SK-N-SH (cell line): ENCODE data around the gene CCDC93. TPM values are rescaled to one million over a fixed set of nuclear protein-coding genes. Genes with fewer than 3 reads are reported as not detected.

Experiments used
- CTCF ChIA-PET: fragments of 300-600, 350-600 bp; formaldehyde crosslinking; extraction: SDS; loops from one replicate; lab custom pipeline; 2021; lab: Yijun Ruan, JAX
- POLR2A ChIA-PET: fragments of 350-600 bp; sonication (Branson Sonifier 250); formaldehyde crosslinking; extraction: SDS; loops from one replicate; lab custom pipeline; 2020; ENCODE audit warnings: antibody characterized with exemption, inconsistent platforms; lab: Yijun Ruan, JAX
- DNase-seq: peaks from one replicate; pipeline ENCODE4 v3.0.0; 2012
- H2AFZ ChIP-seq: fragments of 200-600 bp; sonication (generic); 2 replicates; pipeline ENCODE4 v1.8.1; 2016; ENCODE audit warnings: antibody characterized with exemption, mild to moderate bottlenecking, low read depth
- H3F3A ChIP-seq: fragments of 200-600 bp; sonication (generic); replicated peaks from 2 replicates; pipeline ENCODE3; 2016; ENCODE audit warnings: antibody characterized with exemption, mild to moderate bottlenecking; ENCODE audit not compliant: insufficient read depth
- H3K27ac ChIP-seq, 2 experiments: fragments of 200-500 bp in 1 of 2; fragments of 200-600 bp in 1 of 2; sonication (Bioruptor generic) in 1 of 2; sonication (generic), shearing (Covaris generic) in 1 of 2; 2 replicates each; pipeline versions ENCODE4 v1.5.1 to v1.6.1; 2014 to 2016; ENCODE audit warnings: low read depth in 2 of 2, inconsistent platforms in 1 of 2, low read length in 1 of 2, mild to moderate bottlenecking in 1 of 2, mixed read lengths in 1 of 2
- H3K27me3 ChIP-seq: fragments of 200-600 bp; sonication (generic), shearing (Covaris generic); 2 replicates; pipeline ENCODE4 v1.6.1; 2016; ENCODE audit warnings: mixed run types; ENCODE audit not compliant: insufficient read depth
- H3K36me3 ChIP-seq, 2 experiments: fragments of 200-500 bp in 1 of 2; fragments of 200-600 bp in 1 of 2; sonication (Bioruptor generic) in 1 of 2; sonication (generic) in 1 of 2; replicated peaks in 1 of 2; 2 replicates each; pipeline versions ENCODE3 to v1.5.1; 2014 to 2016; ENCODE audit warnings: low read length in 1 of 2, mild to moderate bottlenecking in 1 of 2; ENCODE audit not compliant: insufficient read depth in 2 of 2, control insufficient read depth in 1 of 2
- H3K4me1 ChIP-seq, 2 experiments: fragments of 200-500 bp in 1 of 2; fragments of 200-600 bp in 1 of 2; sonication (Bioruptor generic) in 1 of 2; sonication (generic), shearing (Covaris generic) in 1 of 2; 2 replicates each; pipeline versions ENCODE4 v1.5.1 to v1.6.1; 2014 to 2016; ENCODE audit warnings: low read depth in 1 of 2, low read length in 1 of 2, mixed run types in 1 of 2; ENCODE audit not compliant: insufficient read depth in 2 of 2, control insufficient read depth in 1 of 2
- H3K4me2 ChIP-seq: fragments of 200-600 bp; sonication (generic), shearing (Covaris generic); 2 replicates; pipeline ENCODE4 v1.6.1; 2017; ENCODE audit warnings: mixed run types
- H3K4me3 ChIP-seq, 2 experiments: fragments of 200-500 bp in 1 of 2; fragments of 200-600 bp in 1 of 2; sonication (Bioruptor generic) in 1 of 2; sonication (generic), shearing (Covaris generic) in 1 of 2; 2 replicates each; pipeline versions ENCODE4 v1.5.1 to v1.8.1; 2014 to 2016; ENCODE audit warnings: low read depth in 2 of 2, inconsistent platforms in 1 of 2, low read length in 1 of 2, mild to moderate bottlenecking in 1 of 2, mixed read lengths in 1 of 2, moderate library complexity in 1 of 2
- H3K79me2 ChIP-seq: fragments of 200-600 bp; sonication (generic); 2 replicates; pipeline ENCODE4 v1.8.1; 2017; ENCODE audit warnings: mild to moderate bottlenecking; ENCODE audit not compliant: insufficient read depth
- H3K9ac ChIP-seq: fragments of 200-600 bp; sonication (generic); 2 replicates; pipeline ENCODE4 v1.6.1; 2017; ENCODE audit warnings: mixed run types
- H3K9me2 ChIP-seq: fragments of 200-600 bp; sonication (generic); 2 replicates; pipeline ENCODE4 v1.6.1; 2017; ENCODE audit warnings: mixed run types
- H3K9me3 ChIP-seq: fragments of 200-600 bp; sonication (generic); 2 replicates; pipeline ENCODE4 v1.6.1; 2017; ENCODE audit warnings: mixed run types, mild to moderate bottlenecking, moderate library complexity
- H4K20me1 ChIP-seq: fragments of 200-600 bp; sonication (generic); 2 replicates; pipeline ENCODE4 v1.6.1; 2017; ENCODE audit warnings: mild to moderate bottlenecking, mixed run types; ENCODE audit not compliant: insufficient read depth
- CHD2 ChIP-seq: fragments of 150-350 bp; IDR thresholded peaks from 2 replicates; pipeline ENCODE4 v1.6.1; 2018; ENCODE audit warnings: low read length; ENCODE audit not compliant: partially characterized antibody
- FOSL2 ChIP-seq: IDR thresholded peaks from 2 replicates; pipeline ENCODE4 v1.4.0; 2012; ENCODE audit warnings: low read depth, mild to moderate bottlenecking, moderate library complexity, borderline replicate concordance
- FOXJ3 ChIP-seq: sonication (generic); formaldehyde crosslinking; IDR thresholded peaks from 2 replicates; pipeline ENCODE4 v1.5.1; 2020; ENCODE audit warnings: mild to moderate bottlenecking, missing genetic modification reagents
- FOXM1 ChIP-seq: IDR thresholded peaks from 2 replicates; pipeline ENCODE4 v1.4.0; 2012; ENCODE audit warnings: low read depth, mild to moderate bottlenecking
- MEF2A ChIP-seq: IDR thresholded peaks from 2 replicates; pipeline ENCODE4 v1.4.0; 2012; ENCODE audit warnings: low read depth, borderline replicate concordance
- REST ChIP-seq: IDR thresholded peaks from 2 replicates; pipeline ENCODE4 v1.6.1; 2012; ENCODE audit warnings: mild to moderate bottlenecking, low read depth, low read length, moderate library complexity
- RXRA ChIP-seq: IDR thresholded peaks from 2 replicates; pipeline ENCODE4 v1.4.0; 2012; ENCODE audit warnings: low read depth, mild to moderate bottlenecking, borderline replicate concordance
- SMC3 ChIP-seq: IDR thresholded peaks from 2 replicates; pipeline ENCODE4 v1.6.1; 2012; ENCODE audit warnings: low read depth, low read length, improper control_type of control experiment
- TAF1 ChIP-seq: IDR thresholded peaks from 2 replicates; pipeline ENCODE4 v1.6.1; 2012; ENCODE audit warnings: low read depth, mild to moderate bottlenecking, low read length, moderate library complexity, borderline replicate concordance
- TCF12 ChIP-seq: IDR thresholded peaks from 2 replicates; pipeline ENCODE4 v1.4.0; 2012
- YY1 ChIP-seq: IDR thresholded peaks from 2 replicates; pipeline ENCODE4 v1.4.0; 2012; ENCODE audit warnings: low read depth, mild to moderate bottlenecking
- WGBS: methylation state at CpG from one replicate; pipeline ENCODE4 v1.1.6; 2017; ENCODE audit warnings: low lambda C conversion rate; 5-methylcytosine and 5-hydroxymethylcytosine counted together
- polyA plus RNA-seq, 3 experiments: library from polyadenylated mRNA; depleted of rRNA; stranded (reverse); fragments of >200 nt; gene quantifications; 2 replicates each; pipeline ENCODE4 v1.2.3, GENCODE V29; 2012

The CCDC93 gene
- polyA plus RNA-seq, 1 of the 3 experiments (the other 2 are of a cell fraction), result 11.7 TPM

- no peaks in the 10 kb centered on the region; a peak in 2 of 4 replicates for H3K4me1 ChIP-seq
- no peak overlapping the region for H3K4me3 ChIP-seq
- no peak overlapping the region for H3K9ac ChIP-seq
- no peaks in the 10 kb centered on the region for H4K20me1 ChIP-seq
- no peak for DNase-seq
- peaks cover 4% of the 10 kb centered on the region; the same call in 1 of the 2 replicates for H3K27me3 ChIP-seq
- no peaks in the 10 kb centered on the region for H3F3A ChIP-seq
- H2AFZ ChIP-seq, result no peak overlapping the region
- 75% methylated on average over 7 of the region's 7 CpGs for WGBS
- TF ChIP-seq TAF1, result no peak
- no peak for TF ChIP-seq FOXJ3 (CRISPR knock-in tag)
- no peak for TF ChIP-seq CHD2
- TF ChIP-seq FOSL2, result no peak
- no peak for TF ChIP-seq YY1
- no peak for TF ChIP-seq RXRA
- TF ChIP-seq FOXM1, result no peak
- TF ChIP-seq MEF2A, result no peak
- TF ChIP-seq SMC3, result no peak
- TF ChIP-seq TCF12, result no peak
- H3K79me2 ChIP-seq, result no peaks in the 10 kb centered on the region
- H3K9me3 ChIP-seq, result no peaks in the 10 kb centered on the region
- ChIA-PET POLR2A (no interaction called here), CTCF (interaction anchor here (1.2 to 2.4 kb wide), 5 partner anchors 11 to 802 kb away, joined by 3 to 12 read pairs (median 3); partner anchors contain the start of gene INSIG2)
- H3K9me2 ChIP-seq, result no peaks in the 10 kb centered on the region
- no peak overlapping the region for H3K4me2 ChIP-seq
- H3K27ac ChIP-seq, result no peak overlapping the region
- no peaks in the 10 kb centered on the region for H3K36me3 ChIP-seq
Observed at GRCh38 chr2:118053681-118054080, 39.8 kb upstream of the CCDC93 start.

GRCh38 chr2:118052474-118052873 is 38.6 kb upstream of the CCDC93 start:
- CTCF ChIA-PET, result interaction anchor here (0.9 to 2.4 kb wide), 6 partner anchors 9 to 803 kb away, joined by 3 to 12 read pairs (median 4); partner anchors contain the start of genes DDX18 and INSIG2

More at GRCh38 chr2:118052474-118052873, 38.6 kb upstream of the CCDC93 start:
- Histone ChIP-seq H4K20me1 (no peaks in the 10 kb centered on the region), H2AFZ (no peak overlapping the region), H3K79me2 (no peaks in the 10 kb centered on the region), H3K9ac (no peak overlapping the region), H3K9me3 (no peaks in the 10 kb centered on the region), H3K36me3 (no peaks in the 10 kb centered on the region), H3K4me2 (no peak overlapping the region), H3K4me1 (peaks cover 0 to 2% of the 10 kb centered on the region in 2 experiments; a peak in 2 of 4 replicates), H3K4me3 (no peak overlapping the region), H3F3A (no peaks in the 10 kb centered on the region), H3K27me3 (peaks cover 4% of the 10 kb centered on the region; the same call in 1 of the 2 replicates), H3K9me2 (no peaks in the 10 kb centered on the region), H3K27ac (no peak overlapping the region)
- DNase-seq, result no peak
- TF ChIP-seq REST, result no peak
- 39% methylated on average over 2 of the region's 2 CpGs for WGBS
- POLR2A ChIA-PET, result no interaction called here
